ENCODE results near the gene SH2D7.

DNA sequence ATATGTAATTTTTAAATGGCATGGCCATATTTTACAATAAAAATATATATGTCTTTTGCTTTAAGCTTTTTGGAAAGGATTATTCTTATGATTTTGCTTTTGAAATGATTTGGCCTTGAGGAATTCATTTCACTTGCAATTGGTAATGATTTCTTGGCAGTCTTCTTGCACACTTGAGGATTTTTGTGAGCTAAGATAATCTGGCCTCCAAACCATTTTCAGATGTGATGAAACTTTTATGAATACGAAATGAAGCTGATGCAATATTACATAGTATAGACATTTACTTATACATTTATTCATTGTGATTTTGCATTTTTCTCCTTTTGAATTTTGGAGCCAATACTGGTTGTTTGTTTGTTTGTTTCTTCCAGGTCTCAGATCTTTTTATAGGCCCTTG is 6.4 kb upstream of the SH2D7 start:
- TF ChIP-seq POLR2AphosphoS5 (IDR thresholded peaks at IDR 0.05), result no peak
- TF ChIP-seq, protein P1, sequence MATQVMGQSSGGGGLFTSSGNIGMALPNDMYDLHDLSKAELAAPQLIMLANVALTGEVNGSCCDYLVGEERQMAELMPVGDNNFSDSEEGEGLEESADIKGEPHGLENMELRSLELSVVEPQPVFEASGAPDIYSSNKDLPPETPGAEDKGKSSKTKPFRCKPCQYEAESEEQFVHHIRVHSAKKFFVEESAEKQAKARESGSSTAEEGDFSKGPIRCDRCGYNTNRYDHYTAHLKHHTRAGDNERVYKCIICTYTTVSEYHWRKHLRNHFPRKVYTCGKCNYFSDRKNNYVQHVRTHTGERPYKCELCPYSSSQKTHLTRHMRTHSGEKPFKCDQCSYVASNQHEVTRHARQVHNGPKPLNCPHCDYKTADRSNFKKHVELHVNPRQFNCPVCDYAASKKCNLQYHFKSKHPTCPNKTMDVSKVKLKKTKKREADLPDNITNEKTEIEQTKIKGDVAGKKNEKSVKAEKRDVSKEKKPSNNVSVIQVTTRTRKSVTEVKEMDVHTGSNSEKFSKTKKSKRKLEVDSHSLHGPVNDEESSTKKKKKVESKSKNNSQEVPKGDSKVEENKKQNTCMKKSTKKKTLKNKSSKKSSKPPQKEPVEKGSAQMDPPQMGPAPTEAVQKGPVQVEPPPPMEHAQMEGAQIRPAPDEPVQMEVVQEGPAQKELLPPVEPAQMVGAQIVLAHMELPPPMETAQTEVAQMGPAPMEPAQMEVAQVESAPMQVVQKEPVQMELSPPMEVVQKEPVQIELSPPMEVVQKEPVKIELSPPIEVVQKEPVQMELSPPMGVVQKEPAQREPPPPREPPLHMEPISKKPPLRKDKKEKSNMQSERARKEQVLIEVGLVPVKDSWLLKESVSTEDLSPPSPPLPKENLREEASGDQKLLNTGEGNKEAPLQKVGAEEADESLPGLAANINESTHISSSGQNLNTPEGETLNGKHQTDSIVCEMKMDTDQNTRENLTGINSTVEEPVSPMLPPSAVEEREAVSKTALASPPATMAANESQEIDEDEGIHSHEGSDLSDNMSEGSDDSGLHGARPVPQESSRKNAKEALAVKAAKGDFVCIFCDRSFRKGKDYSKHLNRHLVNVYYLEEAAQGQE (IDR thresholded peaks at IDR 0.05; ENCODE audit: borderline replicate concordance), result no peak

All from neural cell (in vitro differentiated cells).